ENCODE results near the gene POC1B. TPM values are rescaled to one million over a fixed set of nuclear protein-coding genes. Genes with fewer than 3 reads are reported as not detected.

Gene POC1B
- total RNA-seq, 4 donors from 2014 or later: 24.3 to 42.9 (median 31.1) TPM

DNA sequence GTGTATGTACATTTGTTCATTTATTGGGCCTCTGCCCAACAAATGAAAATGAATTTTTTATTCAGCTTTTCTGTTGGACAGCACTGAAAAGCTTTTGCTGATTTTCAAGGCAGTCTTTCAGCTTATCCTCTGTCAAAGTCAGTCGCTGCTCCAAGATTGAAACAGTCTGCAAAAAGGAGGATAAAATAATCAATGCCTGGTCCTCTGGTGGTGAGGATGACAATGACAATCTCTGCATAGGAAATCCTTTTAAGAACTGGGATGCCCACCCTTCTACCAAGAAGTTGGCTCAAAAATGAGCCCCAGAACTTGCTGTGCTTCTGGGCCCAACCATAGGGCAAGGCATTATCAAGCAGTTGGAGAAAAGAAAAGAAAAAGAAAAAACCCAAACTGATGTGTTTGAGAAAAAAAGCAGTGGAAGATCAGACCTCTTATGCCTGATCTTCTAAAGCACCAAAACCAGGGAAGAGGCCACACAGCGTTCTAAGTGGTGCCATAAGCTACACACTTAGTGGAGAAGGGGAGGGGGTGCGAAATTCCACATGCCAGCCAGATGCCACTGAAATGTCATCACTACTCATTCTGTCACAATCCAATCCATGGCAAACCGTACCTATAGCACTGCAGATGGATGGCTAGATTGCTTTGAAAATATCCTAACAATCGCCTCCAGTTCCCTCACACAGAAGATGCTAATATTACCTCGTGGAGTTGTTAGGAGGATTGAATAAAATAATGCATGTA, 104.6 kb downstream of the POC1B start:
- Histone ChIP-seq H3K27ac (no peak overlapping the region), H3K4me3 (no peak overlapping the region), H3K36me3 (no peaks in the 10 kb centered on the region), H3K27me3 (no peaks in the 10 kb centered on the region), H3K9me3 (no peaks in the 10 kb centered on the region), H3K4me1 (no peaks in the 10 kb centered on the region)
- no peak for TF ChIP-seq POLR2A (IDR thresholded peaks at IDR 0.05)
- TF ChIP-seq, protein P1, sequence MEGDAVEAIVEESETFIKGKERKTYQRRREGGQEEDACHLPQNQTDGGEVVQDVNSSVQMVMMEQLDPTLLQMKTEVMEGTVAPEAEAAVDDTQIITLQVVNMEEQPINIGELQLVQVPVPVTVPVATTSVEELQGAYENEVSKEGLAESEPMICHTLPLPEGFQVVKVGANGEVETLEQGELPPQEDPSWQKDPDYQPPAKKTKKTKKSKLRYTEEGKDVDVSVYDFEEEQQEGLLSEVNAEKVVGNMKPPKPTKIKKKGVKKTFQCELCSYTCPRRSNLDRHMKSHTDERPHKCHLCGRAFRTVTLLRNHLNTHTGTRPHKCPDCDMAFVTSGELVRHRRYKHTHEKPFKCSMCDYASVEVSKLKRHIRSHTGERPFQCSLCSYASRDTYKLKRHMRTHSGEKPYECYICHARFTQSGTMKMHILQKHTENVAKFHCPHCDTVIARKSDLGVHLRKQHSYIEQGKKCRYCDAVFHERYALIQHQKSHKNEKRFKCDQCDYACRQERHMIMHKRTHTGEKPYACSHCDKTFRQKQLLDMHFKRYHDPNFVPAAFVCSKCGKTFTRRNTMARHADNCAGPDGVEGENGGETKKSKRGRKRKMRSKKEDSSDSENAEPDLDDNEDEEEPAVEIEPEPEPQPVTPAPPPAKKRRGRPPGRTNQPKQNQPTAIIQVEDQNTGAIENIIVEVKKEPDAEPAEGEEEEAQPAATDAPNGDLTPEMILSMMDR (IDR thresholded peaks at IDR 0.05): peak in 3 of 6 experiments; percentile 18 to 36 (median 32)
- DNase-seq: no peak

DNA sequence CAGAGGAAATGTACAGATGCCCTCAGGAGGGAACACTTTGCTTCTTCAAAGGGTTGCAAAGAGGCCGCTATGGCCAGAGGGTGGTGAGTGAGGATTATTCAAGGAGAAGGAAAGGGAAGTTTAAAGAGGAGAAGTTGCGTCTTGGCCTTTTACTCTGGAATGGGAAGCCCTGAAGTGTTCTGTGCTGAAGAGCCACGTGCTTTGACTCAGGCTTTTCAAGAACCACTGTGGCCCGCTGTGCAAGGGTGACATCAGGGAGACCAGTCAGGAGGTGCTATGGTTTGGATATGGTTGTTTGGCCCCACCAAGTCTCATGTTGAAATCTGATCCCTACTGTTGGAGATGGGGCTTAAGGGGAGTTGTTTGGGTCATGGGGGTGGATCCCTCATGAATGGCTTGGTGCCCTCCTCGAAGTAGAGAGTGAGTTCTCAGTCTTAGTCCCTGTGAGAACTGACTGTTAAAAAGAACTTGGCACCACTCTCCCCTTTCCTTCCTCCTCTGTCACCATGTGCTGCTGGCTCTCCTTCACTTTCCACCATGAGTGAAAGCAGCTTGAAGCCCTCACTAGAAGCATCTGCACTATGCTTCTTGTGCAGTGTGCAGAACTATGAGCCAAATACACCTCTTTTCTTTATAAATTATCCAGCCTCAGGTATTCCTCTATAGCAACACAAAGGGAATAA, 107.5 kb downstream of the POC1B start:
- Histone ChIP-seq H3K4me3 (no peak overlapping the region), H3K27me3 (no peaks in the 10 kb centered on the region), H3K9me3 (no peaks in the 10 kb centered on the region), H3K27ac (no peak overlapping the region), H3K4me1 (no peaks in the 10 kb centered on the region), H3K36me3 (no peaks in the 10 kb centered on the region)
- TF ChIP-seq, protein P1 (IDR thresholded peaks at IDR 0.05): no peak
- no peak for TF ChIP-seq POLR2A (IDR thresholded peaks at IDR 0.05)
- DNase-seq: no peak

DNA sequence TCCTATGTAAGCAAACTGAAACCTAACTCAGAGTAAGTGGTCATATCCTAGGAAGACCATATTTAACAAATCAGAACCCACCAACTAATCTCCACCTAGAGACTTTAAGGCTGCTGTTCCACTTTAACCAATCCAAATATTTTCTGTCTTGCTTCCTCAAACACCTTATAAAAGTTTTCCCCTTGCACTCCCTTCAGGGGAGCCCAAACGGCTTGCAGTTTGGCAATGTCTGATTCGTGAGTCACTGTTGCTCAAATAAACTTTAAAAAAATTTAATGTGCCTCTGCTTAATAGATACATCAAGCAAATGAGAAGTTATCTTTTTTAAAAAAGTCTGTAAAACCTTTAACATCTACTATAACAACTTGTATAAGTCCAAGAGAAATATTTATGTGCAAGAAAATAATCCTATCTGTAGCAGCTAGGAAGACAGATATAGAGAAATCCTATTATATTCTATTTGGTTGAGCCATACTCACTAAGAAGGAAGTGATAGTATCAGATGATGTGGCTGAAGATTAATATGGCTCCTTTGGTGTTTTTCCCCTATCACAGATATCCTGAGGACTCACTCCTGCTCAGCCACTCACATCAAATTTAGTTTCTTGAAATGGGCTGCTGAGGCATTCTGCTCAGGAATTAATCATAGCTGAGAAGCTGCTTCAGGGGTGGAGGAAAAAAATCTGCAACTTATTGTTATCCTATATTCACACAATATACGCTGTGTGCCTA, 108.4 kb downstream of the POC1B start:
- H3K4me1 ChIP-seq: no peaks in the 10 kb centered on the region
- no peaks in the 10 kb centered on the region for H3K9me3 ChIP-seq
- no peaks in the 10 kb centered on the region for H3K36me3 ChIP-seq
- no peak for TF ChIP-seq POLR2A (IDR thresholded peaks at IDR 0.05)
- TF ChIP-seq, protein P1 (IDR thresholded peaks at IDR 0.05): no peak
- H3K27me3 ChIP-seq: no peaks in the 10 kb centered on the region
- DNase-seq: no peak
- no peak overlapping the region for H3K27ac ChIP-seq
- H3K4me3 ChIP-seq: no peak overlapping the region

DNA sequence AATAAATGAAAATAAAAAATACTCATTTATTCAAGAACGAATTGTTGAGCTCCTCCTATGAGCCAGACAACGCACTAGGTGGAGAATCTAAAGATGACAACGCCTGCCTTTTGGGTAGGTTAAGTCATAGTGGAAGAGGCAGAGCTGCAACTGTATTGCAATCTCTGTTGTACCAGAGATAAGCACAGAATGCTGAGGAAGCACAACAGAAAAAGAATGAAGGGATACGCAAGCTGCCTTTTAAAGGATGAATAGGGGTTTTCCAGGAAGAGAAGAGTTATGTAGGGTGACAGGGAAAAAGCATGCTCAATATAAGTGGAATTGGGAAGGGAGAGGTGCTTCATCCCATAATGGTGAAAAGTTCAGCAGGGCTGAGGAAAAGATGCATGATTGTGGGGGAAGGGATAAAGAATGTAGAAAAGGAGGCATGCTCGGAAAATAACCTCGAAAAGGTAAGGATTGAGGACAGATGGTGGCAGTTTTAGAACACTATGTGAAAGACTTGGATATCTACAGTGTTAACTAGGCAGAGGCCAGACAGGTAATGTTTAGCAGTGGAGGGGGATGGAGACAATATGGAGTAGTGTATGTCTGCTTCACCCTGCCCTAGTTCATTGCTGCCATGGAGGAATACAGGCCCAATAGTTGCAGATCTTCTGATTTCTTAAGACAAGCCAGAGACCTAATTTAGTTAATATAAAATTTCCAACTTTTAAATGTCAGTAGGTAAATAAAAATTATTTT, 109.6 kb downstream of the POC1B start:
- Histone ChIP-seq H3K36me3 (no peaks in the 10 kb centered on the region), H3K4me1 (no peaks in the 10 kb centered on the region), H3K27ac (no peak overlapping the region), H3K27me3 (no peaks in the 10 kb centered on the region), H3K9me3 (no peaks in the 10 kb centered on the region), H3K4me3 (no peak overlapping the region)
- DNase-seq: no peak
- TF ChIP-seq, protein P1 (IDR thresholded peaks at IDR 0.05): no peak
- TF ChIP-seq POLR2A (IDR thresholded peaks at IDR 0.05): no peak

DNA sequence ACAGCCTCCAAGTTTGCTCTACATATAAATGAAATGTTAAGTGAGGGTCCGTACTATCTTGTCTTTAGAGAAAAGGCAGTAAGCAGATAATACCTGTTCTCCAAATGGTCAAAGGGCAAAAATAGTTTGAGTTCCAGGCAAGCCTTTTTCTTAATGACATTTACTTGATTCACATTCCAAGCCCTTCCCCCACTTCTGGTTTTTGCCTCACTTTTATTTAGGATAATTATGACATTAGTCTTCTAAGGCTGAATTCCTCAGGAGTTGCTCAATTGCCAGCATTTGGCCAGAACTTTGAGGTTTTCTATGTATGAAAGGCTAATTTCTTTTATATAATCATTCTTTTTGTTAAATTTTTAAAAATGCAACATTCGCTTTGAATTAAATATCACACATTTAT, 111.0 kb downstream of the POC1B start:
- Histone ChIP-seq H3K27ac (no peak overlapping the region), H3K9me3 (no peaks in the 10 kb centered on the region), H3K36me3 (no peaks in the 10 kb centered on the region), H3K27me3 (no peaks in the 10 kb centered on the region), H3K4me1 (no peaks in the 10 kb centered on the region), H3K4me3 (no peak overlapping the region)
- no peak for DNase-seq
- TF ChIP-seq, protein P1 (IDR thresholded peaks at IDR 0.05): no peak

All from Peyer's patch (tissue), 4 donors.